Prostate gland (tissue), 2 donors: ENCODE data around the gene ACACB.

Source experiments
- POLR2AphosphoS5 ChIP-seq: sonication (generic); formaldehyde crosslinking; IDR thresholded peaks from one replicate; pipeline ENCODE4 v1.6.1; 2017; ENCODE audit warnings: antibody characterized with exemption
- TF ChIP-seq, protein P1 (sequence below), 4 experiments: fragments of 200-600 bp in 2 of 4; fragments of 450-650 bp in 2 of 4; sonication (generic) in 2 of 4; IDR thresholded peaks; 1 replicate in 3 of 4; 2 replicates in 1 of 4; pipeline ENCODE4 v1.5.1; 2016 to 2019; ENCODE audit warnings: antibody characterized with exemption in 4 of 4, mild to moderate bottlenecking in 2 of 4, moderate library complexity in 2 of 4

DNA sequence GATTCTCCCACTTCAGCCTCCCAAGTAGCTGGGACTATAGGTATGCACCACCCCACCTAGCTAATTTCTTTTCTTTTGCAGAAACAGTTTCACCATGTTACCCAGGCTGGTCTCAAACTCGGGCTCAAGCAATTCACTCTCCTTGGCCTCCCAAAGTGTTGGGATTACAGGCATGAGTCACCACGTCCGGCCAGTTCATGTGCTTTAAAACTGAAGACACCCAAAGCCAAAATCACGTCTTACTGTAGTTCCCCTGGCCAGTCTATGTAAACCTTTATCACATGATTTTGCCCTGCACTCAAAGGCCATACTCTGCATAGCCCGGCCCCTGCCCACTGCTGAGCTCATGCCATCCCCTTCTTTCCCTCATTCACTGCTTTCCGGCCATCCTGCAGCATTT is 27.6 kb upstream of the ACACB start:
- TF ChIP-seq, protein P1, sequence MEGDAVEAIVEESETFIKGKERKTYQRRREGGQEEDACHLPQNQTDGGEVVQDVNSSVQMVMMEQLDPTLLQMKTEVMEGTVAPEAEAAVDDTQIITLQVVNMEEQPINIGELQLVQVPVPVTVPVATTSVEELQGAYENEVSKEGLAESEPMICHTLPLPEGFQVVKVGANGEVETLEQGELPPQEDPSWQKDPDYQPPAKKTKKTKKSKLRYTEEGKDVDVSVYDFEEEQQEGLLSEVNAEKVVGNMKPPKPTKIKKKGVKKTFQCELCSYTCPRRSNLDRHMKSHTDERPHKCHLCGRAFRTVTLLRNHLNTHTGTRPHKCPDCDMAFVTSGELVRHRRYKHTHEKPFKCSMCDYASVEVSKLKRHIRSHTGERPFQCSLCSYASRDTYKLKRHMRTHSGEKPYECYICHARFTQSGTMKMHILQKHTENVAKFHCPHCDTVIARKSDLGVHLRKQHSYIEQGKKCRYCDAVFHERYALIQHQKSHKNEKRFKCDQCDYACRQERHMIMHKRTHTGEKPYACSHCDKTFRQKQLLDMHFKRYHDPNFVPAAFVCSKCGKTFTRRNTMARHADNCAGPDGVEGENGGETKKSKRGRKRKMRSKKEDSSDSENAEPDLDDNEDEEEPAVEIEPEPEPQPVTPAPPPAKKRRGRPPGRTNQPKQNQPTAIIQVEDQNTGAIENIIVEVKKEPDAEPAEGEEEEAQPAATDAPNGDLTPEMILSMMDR (IDR thresholded peaks at IDR 0.05), result no peak
- TF ChIP-seq POLR2AphosphoS5, result no peak
